Neuron (in vitro differentiated cells): ENCODE measurements around the gene PRR14.

Experiments
- H2AFZ ChIP-seq: one replicate; pipeline ENCODE4 v1.6.1; 2013; ENCODE audit warnings: low read depth, mild to moderate bottlenecking, inconsistent platforms, low read length, moderate library complexity
- H3K27me3 ChIP-seq: one replicate; pipeline ENCODE4 v1.6.1; 2013; ENCODE audit warnings: low read length; ENCODE audit not compliant: insufficient read depth
- H3K36me3 ChIP-seq: one replicate; pipeline ENCODE4 v1.6.1; 2013; ENCODE audit warnings: low read length; ENCODE audit not compliant: insufficient read depth
- H3K4me1 ChIP-seq: one replicate; pipeline ENCODE4 v1.6.1; 2013; ENCODE audit warnings: low read length; ENCODE audit not compliant: insufficient read depth
- H3K4me3 ChIP-seq: 2 replicates; pipeline ENCODE4 v1.5.1; 2013; ENCODE audit warnings: mild to moderate bottlenecking, low read length, moderate library complexity
- H3K9me3 ChIP-seq: one replicate; pipeline ENCODE4 v1.6.1; 2013; ENCODE audit warnings: low read length

Gene PRR14

GRCh38 chr16:30644334-30644830 lies 6.4 kb upstream of the PRR14 start:
- Histone ChIP-seq H3K4me3 (no peak overlapping the region), H2AFZ (no peak overlapping the region), H3K9me3 (no peaks in the 10 kb centered on the region), H3K27me3 (no peaks in the 10 kb centered on the region), H3K4me1 (no peaks in the 10 kb centered on the region), H3K36me3 (no peaks in the 10 kb centered on the region)

- Histone ChIP-seq H2AFZ (no peak overlapping the region), H3K36me3 (no peaks in the 10 kb centered on the region), H3K4me3 (no peak overlapping the region), H3K9me3 (no peaks in the 10 kb centered on the region), H3K4me1 (peaks cover 2% of the 10 kb centered on the region), H3K27me3 (no peaks in the 10 kb centered on the region)
These were observed 5.0 kb upstream of the PRR14 start for GRCh38 chr16:30645727-30646126.

- H3K4me3 ChIP-seq, result no peak overlapping the region
- H2AFZ ChIP-seq, result no peak overlapping the region
- H3K27me3 ChIP-seq, result no peaks in the 10 kb centered on the region
- no peaks in the 10 kb centered on the region for H3K36me3 ChIP-seq
- H3K9me3 ChIP-seq, result no peaks in the 10 kb centered on the region
- H3K4me1 ChIP-seq, result peaks cover 7% of the 10 kb centered on the region
These were observed 3.5 kb upstream of the PRR14 start for GRCh38 chr16:30647274-30647571.

- Histone ChIP-seq H3K4me1 (peaks cover 7% of the 10 kb centered on the region), H3K4me3 (no peak overlapping the region), H3K36me3 (peaks cover 21% of the 10 kb centered on the region), H3K9me3 (no peaks in the 10 kb centered on the region), H2AFZ (peak overlapping the region; percentile 87), H3K27me3 (no peaks in the 10 kb centered on the region)
These were observed 913 bp upstream of the PRR14 start for GRCh38 chr16:30649725-30650368.

- no peaks in the 10 kb centered on the region for H3K9me3 ChIP-seq
- peaks cover 7% of the 10 kb centered on the region for H3K4me1 ChIP-seq
- H3K27me3 ChIP-seq, result no peaks in the 10 kb centered on the region
- peak overlapping the region; percentile 77 for H2AFZ ChIP-seq
- peak overlapping the region; percentile 82 for H3K4me3 ChIP-seq
- peaks cover 33% of the 10 kb centered on the region for H3K36me3 ChIP-seq
These were observed 604 bp downstream of the PRR14 start for GRCh38 chr16:30651124-30652004.

- no peaks in the 10 kb centered on the region for H3K27me3 ChIP-seq
These were observed 1.2 kb downstream of the PRR14 start for GRCh38 chr16:30652005-30652296.

GRCh38 chr16:30652718-30653117 lies 2.0 kb downstream of the PRR14 start:
- Histone ChIP-seq H3K36me3 (peaks cover 35% of the 10 kb centered on the region), H3K4me1 (peaks cover 20% of the 10 kb centered on the region), H3K9me3 (no peaks in the 10 kb centered on the region), H3K4me3 (no peak overlapping the region), H3K27me3 (no peaks in the 10 kb centered on the region), H2AFZ (no peak overlapping the region)

More at GRCh38 chr16:30652005-30652296, 1.2 kb downstream of the PRR14 start:
- Histone ChIP-seq H3K4me3 (peak overlapping the region; percentile 82), H3K9me3 (no peaks in the 10 kb centered on the region), H2AFZ (no peak overlapping the region), H3K4me1 (peaks cover 13% of the 10 kb centered on the region), H3K36me3 (peaks cover 35% of the 10 kb centered on the region)

GRCh38 chr16:30654856-30655255 lies 4.1 kb downstream of the PRR14 start:
- peaks cover 20% of the 10 kb centered on the region for H3K4me1 ChIP-seq
- H3K36me3 ChIP-seq, result peaks cover 35% of the 10 kb centered on the region
- H3K27me3 ChIP-seq, result no peaks in the 10 kb centered on the region
- H3K9me3 ChIP-seq, result no peaks in the 10 kb centered on the region
- no peak overlapping the region for H3K4me3 ChIP-seq
- no peak overlapping the region for H2AFZ ChIP-seq

- Histone ChIP-seq H3K36me3 (peaks cover 36% of the 10 kb centered on the region), H2AFZ (no peak overlapping the region), H3K9me3 (no peaks in the 10 kb centered on the region), H3K4me3 (no peak overlapping the region), H3K4me1 (peaks cover 26% of the 10 kb centered on the region), H3K27me3 (no peaks in the 10 kb centered on the region)
These were observed 5.1 kb downstream of the PRR14 start for GRCh38 chr16:30655815-30656347.

GRCh38 chr16:30656388-30656787 lies 5.6 kb downstream of the PRR14 start:
- Histone ChIP-seq H3K9me3 (no peaks in the 10 kb centered on the region), H2AFZ (no peak overlapping the region), H3K4me3 (no peak overlapping the region), H3K4me1 (peaks cover 32% of the 10 kb centered on the region), H3K36me3 (peaks cover 40% of the 10 kb centered on the region), H3K27me3 (no peaks in the 10 kb centered on the region)

GRCh38 chr16:30656974-30657865 lies 6.5 kb downstream of the PRR14 start:
- Histone ChIP-seq H3K4me3 (peak overlapping the region; percentile 54), H3K4me1 (peaks cover 30% of the 10 kb centered on the region), H3K36me3 (peaks cover 48% of the 10 kb centered on the region), H3K27me3 (no peaks in the 10 kb centered on the region), H3K9me3 (no peaks in the 10 kb centered on the region), H2AFZ (no peak overlapping the region)

GRCh38 chr16:30657866-30658730 lies 7.3 kb downstream of the PRR14 start, which contains the start of gene FBRS:
TSS of gene FBRS (plus strand) at chr16:30658431. CDS start at chr16:30659519, 1,088 bp downstream.
- no peaks in the 10 kb centered on the region for H3K27me3 ChIP-seq
- H3K4me1 ChIP-seq, result peaks cover 30% of the 10 kb centered on the region
- no peaks in the 10 kb centered on the region for H3K9me3 ChIP-seq
- H2AFZ ChIP-seq, result peak within 1 kb of the TSS; percentile 0
- H3K4me3 ChIP-seq, result peak within 1 kb of the TSS; percentile 63
- peaks cover 49% of the 10 kb centered on the region for H3K36me3 ChIP-seq
